GM13977 (cell line): ENCODE results near the gene RRP36.

ENCODE experiments used
- DNase-seq: peaks from one replicate; pipeline ENCODE4 v3.0.0; 2012; ENCODE audit warnings: low spot score
- in situ Hi-C: fragments of 300-500 bp; cut with MboI; formaldehyde crosslinking; loops from one replicate; pipeline ENCODE4 v1.12.0; 2022; ENCODE audit warnings: low sequenced_read_pairs, low pct_unique_long_range_greater_than_20kb, mixed read lengths, inconsistent platforms; ENCODE audit not compliant: unreplicated experiment
- TF ChIP-seq, protein P1 (sequence below): IDR thresholded peaks from 2 replicates; pipeline ENCODE4 v1.5.1; 2012; ENCODE audit warnings: mild to moderate bottlenecking, control low read depth; ENCODE audit not compliant: insufficient read depth; ENCODE audit errors: extremely low read depth, missing control alignments

Gene RRP36

DNA sequence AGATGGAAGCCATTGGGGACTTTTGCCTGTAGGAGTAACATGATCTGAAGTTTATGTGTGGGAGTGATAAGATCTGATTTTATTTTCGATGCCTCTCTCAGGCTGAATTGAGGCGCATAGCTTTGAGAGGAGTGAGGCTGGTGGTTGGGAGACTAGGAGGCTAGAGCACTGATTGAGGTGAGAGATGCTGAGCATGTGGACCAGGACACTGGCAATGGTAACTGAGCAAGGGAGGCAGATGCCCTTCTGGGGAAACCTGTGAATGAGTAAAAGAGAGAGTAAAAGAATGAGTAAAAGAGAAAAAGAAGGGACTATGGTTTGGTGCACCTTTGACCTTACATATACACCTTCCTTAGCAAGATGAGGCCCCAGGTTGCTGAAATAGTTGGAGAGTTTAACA is 3.0 kb downstream of the RRP36 start:
- in situ Hi-C loops: no loop called here
- TF ChIP-seq, protein P1, sequence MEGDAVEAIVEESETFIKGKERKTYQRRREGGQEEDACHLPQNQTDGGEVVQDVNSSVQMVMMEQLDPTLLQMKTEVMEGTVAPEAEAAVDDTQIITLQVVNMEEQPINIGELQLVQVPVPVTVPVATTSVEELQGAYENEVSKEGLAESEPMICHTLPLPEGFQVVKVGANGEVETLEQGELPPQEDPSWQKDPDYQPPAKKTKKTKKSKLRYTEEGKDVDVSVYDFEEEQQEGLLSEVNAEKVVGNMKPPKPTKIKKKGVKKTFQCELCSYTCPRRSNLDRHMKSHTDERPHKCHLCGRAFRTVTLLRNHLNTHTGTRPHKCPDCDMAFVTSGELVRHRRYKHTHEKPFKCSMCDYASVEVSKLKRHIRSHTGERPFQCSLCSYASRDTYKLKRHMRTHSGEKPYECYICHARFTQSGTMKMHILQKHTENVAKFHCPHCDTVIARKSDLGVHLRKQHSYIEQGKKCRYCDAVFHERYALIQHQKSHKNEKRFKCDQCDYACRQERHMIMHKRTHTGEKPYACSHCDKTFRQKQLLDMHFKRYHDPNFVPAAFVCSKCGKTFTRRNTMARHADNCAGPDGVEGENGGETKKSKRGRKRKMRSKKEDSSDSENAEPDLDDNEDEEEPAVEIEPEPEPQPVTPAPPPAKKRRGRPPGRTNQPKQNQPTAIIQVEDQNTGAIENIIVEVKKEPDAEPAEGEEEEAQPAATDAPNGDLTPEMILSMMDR: no peak
- no peak for DNase-seq

DNA sequence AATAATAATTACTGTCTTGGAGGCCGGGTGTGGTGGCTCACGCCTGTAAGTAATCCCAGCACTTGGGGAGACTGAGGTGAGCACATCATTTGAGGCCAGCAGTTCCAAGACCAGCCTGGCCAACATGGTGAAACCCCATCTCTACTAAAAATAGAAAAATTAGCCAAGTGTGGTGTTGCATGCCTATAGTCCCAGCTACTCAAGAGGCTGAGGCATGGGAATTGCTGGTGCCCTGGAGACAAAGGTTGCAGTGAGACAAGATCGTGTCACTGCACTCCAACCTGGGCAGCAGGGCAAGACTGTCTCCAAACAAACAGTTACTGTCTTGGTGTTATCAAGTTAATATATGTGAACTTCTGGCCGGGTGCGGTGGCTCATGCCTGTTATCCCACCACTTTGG is 4.9 kb downstream of the RRP36 start:
- no peak for DNase-seq
- TF ChIP-seq, protein P1: no peak
- in situ Hi-C loops: no loop called here

DNA sequence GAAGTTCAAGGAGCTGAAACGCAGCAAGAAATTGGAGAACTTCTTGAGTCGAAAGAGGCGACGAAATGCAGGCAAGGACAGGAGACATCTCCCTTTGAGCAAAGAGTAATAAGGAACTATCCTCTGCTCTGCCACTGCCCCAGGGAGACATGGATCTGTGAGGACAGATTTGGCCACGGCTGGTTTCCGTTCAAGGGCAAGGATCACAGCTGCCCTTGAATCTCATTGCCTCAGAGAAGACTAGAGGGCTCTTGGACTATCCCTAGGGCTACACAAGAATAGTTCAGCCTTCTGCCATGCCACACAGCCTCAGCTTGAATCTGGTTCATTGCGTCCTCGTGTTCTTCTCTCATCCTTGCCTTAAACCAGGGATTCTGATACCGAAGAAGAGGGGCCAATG is 7.7 kb downstream of the RRP36 start:
- DNase-seq: no peak
- in situ Hi-C loops: no loop called here
- TF ChIP-seq, protein P1: no peak

- no peak for DNase-seq
- TF ChIP-seq, protein P1: no peak
- in situ Hi-C loops: no loop called here
Measured at GRCh38 chr6:43032326-43032725, 10.9 kb downstream of the RRP36 start.

DNA sequence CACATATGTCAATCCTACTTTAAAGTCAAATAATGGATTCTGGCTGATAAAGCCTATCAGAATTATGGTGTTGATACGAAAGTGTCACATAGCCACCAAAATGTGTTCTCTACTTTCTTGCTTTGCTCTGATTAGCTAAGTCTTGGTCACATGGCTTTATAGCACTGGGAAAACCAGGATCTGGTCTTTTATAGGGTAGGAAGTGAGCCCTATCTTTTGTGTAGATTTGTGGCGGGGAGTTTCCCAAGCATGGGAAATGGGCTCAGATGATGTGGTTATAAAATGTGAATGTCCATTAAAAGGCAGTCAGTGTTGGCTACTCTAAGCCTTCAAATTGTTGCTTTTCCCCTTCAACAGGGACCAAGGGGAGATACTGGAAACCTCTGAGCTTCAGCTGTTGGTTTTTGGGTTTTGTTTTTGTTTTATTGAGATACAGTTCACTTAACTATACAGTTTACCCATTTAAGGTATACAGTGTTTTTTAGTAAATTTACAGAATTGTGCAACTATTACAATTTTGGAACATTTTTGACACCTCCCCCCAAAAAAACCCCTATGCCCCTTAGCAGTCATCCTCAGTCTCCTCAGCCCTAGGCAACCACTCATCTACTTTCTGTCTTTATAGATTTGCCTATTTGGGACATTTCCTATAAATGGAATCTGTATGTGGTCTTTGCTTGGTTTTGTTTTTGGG is 12.2 kb downstream of the RRP36 start:
- TF ChIP-seq, protein P1: no peak
- DNase-seq: no peak
- in situ Hi-C loops: no loop called here

DNA sequence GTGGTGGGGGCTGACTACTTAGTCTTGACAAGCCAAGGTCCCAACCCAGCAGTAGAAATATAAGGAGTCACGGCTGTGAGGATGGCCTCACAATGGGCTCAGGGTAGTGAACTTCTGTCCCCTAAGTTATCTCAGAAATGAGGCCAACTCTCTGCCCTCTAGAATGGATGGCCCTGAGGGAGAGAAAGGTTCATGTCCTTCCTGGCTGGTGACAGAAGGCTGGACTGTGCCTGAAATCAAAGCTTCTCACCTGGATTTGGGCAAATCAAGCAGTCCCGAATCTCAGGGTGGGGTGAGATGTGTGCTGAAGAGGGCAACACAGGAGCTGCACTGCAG is 12.7 kb downstream of the RRP36 start:
- in situ Hi-C loops: no loop called here
- no peak for DNase-seq
- TF ChIP-seq, protein P1: no peak

GRCh38 chr6:43035495-43036194 is 14.2 kb downstream of the RRP36 start:
- TF ChIP-seq, protein P1: no peak
- no peak for DNase-seq
- in situ Hi-C loops: no loop called here
